ENCODE data around the gene SALL4.
A peak's percentile ranks its signal among the peaks of the same experiment; 100 is the strongest.

SALL4 gene

GRCh38 chr20:51804754-51805153 is 2.4 kb upstream of the SALL4 start:
- in situ Hi-C loops (cut with MboI; ENCODE audit: low sequenced_read_pairs, unreplicated experiment) = no loop called here
- no peak for TF ChIP-seq CTCF (IDR thresholded peaks at IDR 0.05; ENCODE audit: borderline replicate concordance, control extremely low read depth, extremely low read depth, insufficient read depth, missing control alignments)

GRCh38 chr20:51803148-51803854 is 980 bp upstream of the SALL4 start:
- TF ChIP-seq CTCF (IDR thresholded peaks at IDR 0.05; ENCODE audit: borderline replicate concordance, control extremely low read depth, extremely low read depth, insufficient read depth, missing control alignments) = no peak
- in situ Hi-C loops (cut with MboI; ENCODE audit: low sequenced_read_pairs, unreplicated experiment) = no loop called here
- DNase-seq (ENCODE audit: low spot score) = no peak

More at GRCh38 chr20:51804754-51805153, 2.4 kb upstream of the SALL4 start:
- no peak for DNase-seq (ENCODE audit: low spot score)

GRCh38 chr20:51801823-51802123 is 548 bp downstream of the SALL4 start:
- in situ Hi-C loops (cut with MboI; ENCODE audit: low sequenced_read_pairs, unreplicated experiment) = no loop called here
- DNase-seq (ENCODE audit: low spot score) = peak; percentile 29
- TF ChIP-seq CTCF (IDR thresholded peaks at IDR 0.05; ENCODE audit: borderline replicate concordance, control extremely low read depth, extremely low read depth, insufficient read depth, missing control alignments) = no peak

GRCh38 chr20:51801122-51801822 is 1.0 kb downstream of the SALL4 start:
- TF ChIP-seq CTCF (IDR thresholded peaks at IDR 0.05; ENCODE audit: borderline replicate concordance, control extremely low read depth, extremely low read depth, insufficient read depth, missing control alignments) = no peak
- DNase-seq (ENCODE audit: low spot score) = peak; percentile 37
- in situ Hi-C loops (cut with MboI; ENCODE audit: low sequenced_read_pairs, unreplicated experiment) = no loop called here

- TF ChIP-seq CTCF (IDR thresholded peaks at IDR 0.05; ENCODE audit: borderline replicate concordance, control extremely low read depth, extremely low read depth, insufficient read depth, missing control alignments) = no peak
- in situ Hi-C loops (cut with MboI; ENCODE audit: low sequenced_read_pairs, unreplicated experiment) = no loop called here
- peak; percentile 50 for DNase-seq (ENCODE audit: low spot score)
Observed at GRCh38 chr20:51800872-51801121, 1.5 kb downstream of the SALL4 start.

GRCh38 chr20:51800060-51800871 is 2.1 kb downstream of the SALL4 start:
- peak; percentile 84 for TF ChIP-seq CTCF (IDR thresholded peaks at IDR 0.05; ENCODE audit: borderline replicate concordance, control extremely low read depth, extremely low read depth, insufficient read depth, missing control alignments)
- in situ Hi-C loops (cut with MboI; ENCODE audit: low sequenced_read_pairs, unreplicated experiment) = no loop called here
- peak; percentile 83 for DNase-seq (ENCODE audit: low spot score)
